Midbrain (tissue), 1 donor: ENCODE results near the gene CGNL1.

Experiments
- DNase-seq: peaks from one replicate; lab custom pipeline; 2025; lab: John Stamatoyannopoulos, UW

The CGNL1 gene

DNA sequence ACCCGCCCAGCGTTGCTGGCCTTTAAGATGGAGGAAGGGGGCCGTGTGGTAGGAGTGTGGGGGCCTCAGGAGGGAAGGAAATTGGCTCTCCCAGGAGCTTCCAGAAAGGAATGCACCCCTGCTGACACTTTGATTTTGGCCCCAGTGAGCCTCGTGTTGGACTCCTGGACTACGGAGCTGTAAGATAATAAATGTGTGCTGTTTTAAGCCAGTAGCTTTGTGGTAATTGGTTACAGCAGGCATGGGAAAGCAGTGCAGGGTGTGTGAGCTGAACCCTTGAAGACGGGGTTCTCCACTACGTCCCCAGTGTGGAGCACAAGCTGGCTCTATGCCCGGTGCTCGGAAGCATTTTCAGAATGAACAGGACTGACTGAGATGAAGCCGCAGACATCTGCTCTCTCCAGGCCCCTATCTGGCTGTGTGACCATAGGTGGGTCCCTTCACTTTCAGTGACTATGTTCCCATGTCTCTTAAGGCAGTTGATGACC is 22.9 kb upstream of the CGNL1 start:
- no peak for DNase-seq

DNA sequence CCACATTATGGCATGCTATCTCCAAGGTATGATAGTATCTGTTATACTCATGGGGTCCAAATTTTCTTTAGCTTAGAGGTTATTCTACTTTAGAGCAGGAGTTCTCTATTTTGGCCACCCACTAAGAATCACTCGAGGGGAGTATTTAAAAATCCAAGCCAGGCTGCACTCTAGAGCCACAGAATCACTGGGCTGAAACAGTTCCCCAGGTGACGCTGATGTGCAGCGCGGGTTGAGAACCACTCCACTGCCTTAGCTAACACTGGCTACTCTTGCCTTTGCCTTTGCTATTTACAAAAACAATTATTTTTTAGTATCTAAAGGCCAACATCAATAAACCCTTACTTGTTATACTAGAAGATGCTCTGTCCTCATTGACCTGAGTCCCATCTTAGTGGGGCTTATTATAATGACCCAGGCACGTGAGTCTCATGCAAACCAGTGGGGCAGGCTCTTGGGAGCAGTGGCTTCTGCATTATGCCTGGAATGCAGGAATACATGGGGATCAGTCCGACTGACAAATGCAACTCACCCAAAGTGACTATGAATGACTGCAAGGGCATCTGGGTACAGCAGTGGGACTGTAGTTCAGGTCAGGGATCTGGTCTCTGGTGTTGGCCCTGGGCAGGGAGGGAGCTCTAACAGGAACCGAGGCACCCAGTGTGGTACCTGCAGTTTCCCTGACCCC is 21.7 kb upstream of the CGNL1 start:
- no peak for DNase-seq

DNA sequence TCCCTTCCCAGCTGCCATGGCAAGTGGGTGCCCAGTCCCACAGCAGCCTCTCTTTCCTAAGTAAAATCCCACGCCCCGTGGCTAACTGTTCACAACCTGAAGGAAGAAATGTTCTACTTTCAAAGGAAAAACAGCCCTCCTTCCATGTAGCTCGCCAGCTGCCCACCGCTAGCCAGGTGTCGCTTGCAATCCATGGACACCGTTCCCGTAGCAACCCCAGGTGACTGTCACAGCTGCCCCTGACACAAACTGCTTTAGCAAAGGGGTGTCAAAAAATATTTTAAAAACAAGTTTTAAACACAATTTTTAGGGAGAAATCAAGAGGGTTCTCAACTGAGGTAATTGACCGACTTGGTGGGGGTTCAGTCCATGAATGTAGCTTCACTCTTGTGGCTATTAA is 21.0 kb upstream of the CGNL1 start:
- no peak for DNase-seq

DNA sequence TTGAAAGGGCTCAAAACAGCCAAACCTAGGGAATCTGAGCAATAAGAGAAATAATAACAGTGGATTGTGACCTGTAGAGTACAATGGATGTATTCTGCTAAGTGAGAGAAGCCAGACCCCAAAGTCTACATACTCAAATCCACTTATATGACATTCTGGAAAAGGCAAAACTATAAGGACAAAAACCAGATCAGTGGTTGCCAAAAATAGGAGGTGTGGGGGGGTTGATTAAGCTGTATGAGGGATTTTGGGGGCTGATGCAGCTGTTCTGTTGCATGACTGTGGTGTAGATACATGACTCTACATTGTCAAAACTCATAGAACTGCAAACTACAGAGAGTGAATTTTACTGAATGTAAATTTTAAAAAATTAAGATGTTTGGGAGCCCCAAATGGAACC is 20.1 kb upstream of the CGNL1 start:
- DNase-seq, result no peak

DNA sequence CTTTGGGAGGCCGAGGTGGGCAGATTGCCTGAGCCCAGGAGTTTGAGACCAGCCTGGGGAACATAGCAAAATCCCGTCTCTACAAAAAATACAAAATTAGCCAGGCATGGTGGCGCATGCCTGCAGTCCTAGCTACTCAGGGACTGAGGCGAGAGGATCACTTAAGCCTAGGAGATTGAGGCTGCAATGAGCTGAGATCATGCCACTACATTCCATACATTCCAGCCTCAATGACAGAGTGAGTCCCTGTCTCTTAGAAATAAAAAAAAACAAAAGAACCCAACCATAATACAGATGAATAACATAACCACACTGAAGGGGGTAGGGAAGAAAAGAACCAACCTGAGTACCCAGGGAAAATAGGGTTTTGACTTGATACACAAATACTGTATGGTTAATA is 19.7 kb upstream of the CGNL1 start:
- no peak for DNase-seq

DNA sequence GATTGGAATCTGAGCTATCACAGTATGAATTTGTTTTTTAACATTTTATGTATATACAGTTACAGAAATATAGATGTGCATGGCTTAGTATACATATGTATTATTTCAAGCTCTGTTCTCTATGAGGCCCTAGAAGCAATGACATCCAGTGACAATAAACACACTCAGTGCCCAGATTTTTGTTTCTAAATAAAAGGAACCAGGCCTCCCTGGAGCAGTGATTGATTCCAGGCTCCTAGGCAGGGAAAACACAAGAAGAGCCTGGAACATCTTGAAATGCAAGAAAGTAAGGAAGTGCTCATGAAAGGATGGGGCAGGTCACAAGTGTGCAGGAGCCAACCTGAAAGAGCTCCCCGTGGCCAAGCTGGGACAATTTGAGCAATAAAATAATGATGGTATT is 18.5 kb upstream of the CGNL1 start:
- no peak for DNase-seq

DNA sequence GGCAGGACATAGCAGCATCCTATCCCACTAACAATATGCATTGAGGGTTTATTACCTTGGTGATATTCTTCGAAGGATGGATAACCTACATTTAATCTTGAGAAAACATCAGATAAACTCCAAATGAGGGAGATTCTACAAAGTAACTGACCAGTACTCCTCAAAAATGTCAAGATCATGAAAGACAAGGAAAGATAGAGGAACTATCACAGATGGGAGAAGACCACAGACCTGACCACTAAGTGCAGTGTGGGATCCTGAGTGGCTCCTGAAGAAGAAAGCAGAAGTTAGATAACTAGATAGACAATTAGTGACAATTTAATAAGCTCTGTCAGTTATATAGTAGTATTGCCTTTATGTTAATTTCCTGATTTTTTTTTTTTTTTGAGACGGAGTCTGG is 17.7 kb upstream of the CGNL1 start:
- DNase-seq, result no peak

DNA sequence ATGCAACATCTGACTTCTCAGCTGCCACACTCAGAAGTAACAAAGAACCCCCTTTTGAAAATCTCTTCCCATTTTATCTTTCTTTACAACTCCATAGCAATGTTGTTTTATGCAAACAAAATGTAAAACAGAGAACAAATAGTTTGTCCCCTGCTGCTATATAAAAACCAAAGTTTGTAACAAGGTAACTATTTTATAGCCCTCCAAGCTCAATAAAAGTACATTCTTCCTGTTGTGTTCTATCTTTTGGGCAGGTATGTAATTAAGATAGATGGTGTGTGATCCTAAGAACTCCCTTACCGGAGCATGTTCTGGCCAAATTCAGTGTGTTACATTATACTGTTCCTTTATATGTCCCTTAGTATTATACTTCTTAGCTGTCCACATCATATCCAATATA is 12.6 kb upstream of the CGNL1 start:
- DNase-seq, result no peak

DNA sequence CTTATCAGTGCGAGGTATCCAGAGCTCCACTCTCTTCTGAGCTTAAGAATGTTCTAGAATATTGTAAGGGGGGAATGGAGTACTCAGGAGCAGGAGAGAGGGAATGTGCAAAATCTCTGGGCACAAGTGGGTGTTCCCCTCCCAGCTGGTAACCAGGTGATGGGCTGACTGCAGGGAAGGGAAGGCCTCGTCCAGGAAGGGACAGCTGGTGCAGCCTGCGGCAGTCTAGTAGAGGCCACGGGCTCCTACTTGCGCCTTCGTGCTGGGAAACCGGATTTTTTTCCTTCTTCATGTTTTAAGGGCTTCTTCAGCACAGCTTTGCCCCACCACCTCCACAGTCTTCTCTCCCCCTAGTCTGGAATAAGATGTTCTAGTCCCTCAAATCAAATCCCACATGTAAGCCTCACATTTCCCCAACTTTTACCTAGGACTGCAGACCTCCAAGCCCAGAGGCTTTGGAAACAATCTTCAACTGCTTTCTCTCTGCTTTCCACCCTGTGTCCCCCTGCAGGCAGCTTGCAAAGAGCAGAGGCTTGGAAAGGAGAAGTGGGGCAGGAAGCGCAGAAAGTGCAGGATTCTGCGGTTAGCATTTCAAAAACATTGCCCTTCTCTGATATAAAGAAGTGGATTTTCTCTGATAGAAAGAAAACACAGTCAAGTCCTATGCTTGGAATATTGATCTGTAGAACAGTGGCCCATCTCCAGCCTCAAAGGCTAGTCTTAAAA is 11.9 kb upstream of the CGNL1 start:
- DNase-seq, result peak; percentile 36

DNA sequence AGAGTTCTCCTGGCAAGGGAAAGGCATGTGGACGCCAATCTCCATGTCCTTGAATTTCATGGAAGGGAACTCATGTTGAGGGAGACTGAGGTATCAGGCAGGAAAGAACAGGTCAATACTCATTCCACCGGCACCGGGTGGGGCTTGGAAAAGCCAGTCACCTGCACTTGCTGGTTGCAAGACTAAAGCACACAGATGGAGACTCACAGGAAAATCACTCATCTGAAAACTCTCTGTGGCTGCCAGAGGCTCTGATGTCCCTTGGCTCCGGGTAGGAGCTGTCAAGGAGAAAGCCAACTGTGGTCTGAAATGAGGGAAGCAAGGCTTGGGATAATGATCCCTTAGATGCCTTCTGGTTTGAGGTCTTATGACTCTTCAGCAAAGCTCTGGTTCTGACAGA is 8.7 kb upstream of the CGNL1 start:
- DNase-seq, result no peak

DNA sequence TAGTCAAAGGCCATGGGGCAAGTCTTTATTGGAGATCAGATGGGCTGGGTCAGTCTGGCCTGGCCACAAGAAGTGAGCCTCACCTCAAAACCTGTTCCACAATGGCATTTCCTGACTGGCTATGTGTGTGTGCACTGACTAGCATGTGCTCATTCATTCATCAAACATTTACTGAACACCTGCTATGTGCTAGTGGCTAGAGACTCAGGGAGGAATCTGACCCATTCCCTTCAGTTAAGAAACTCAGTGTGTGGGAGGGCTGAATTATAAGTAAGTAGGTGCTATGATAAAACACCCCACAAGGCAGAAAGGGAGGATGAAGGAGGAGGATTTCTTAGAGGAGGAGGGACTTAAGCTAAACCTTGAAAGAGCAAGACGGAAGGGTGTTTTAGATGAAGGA is 5.4 kb upstream of the CGNL1 start:
- no peak for DNase-seq

DNA sequence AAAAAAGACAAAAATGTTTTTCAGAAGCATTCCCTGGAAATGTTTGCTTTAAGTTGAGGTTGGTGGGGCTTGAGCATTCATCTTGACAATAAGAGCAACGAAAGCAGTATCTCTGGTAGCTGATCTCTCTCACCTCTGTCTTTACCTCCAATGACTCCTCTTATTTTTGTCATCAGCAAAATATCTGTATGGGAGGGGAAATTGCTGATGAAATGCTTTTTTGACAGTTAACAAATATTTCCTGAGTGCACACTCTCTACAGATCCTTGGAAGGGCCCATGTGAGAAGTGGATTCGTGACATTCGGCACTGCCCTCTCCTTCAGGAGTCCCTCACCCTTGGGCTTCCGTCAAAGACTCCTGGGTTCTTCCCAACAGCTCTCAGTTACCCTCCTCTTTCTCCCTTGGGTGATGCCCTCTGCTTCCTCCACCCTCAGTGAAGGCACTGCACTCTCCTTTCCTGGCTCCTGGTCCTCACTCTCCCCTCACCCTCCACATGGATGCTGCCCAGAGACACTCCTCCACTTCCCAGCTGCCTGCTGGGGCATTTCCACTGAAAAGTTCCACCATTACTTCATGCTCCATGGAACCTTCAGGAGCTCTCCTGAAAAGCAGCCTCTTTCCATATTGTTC is 2.9 kb upstream of the CGNL1 start:
- DNase-seq, result no peak

DNA sequence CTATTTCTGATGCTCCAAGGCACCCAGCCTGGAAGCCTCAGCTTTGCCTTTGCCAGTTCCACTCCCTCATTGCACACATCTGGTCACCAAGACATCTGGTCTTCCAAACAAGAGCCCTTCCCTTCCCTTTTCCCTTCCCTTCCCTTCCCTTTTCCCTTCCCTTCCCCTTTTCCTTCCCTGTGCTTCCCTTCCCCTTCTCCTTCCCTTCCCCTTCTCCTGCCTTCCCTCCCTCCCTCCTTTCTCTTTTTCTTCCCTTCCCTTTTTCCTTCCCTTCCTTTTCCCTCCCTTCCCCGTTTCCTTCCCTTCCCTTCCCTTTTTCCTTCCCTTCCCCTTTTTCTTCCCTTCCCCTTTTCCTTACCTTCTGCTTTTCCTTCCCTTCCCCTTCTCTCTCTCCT is 2.4 kb upstream of the CGNL1 start:
- DNase-seq, result no peak

DNA sequence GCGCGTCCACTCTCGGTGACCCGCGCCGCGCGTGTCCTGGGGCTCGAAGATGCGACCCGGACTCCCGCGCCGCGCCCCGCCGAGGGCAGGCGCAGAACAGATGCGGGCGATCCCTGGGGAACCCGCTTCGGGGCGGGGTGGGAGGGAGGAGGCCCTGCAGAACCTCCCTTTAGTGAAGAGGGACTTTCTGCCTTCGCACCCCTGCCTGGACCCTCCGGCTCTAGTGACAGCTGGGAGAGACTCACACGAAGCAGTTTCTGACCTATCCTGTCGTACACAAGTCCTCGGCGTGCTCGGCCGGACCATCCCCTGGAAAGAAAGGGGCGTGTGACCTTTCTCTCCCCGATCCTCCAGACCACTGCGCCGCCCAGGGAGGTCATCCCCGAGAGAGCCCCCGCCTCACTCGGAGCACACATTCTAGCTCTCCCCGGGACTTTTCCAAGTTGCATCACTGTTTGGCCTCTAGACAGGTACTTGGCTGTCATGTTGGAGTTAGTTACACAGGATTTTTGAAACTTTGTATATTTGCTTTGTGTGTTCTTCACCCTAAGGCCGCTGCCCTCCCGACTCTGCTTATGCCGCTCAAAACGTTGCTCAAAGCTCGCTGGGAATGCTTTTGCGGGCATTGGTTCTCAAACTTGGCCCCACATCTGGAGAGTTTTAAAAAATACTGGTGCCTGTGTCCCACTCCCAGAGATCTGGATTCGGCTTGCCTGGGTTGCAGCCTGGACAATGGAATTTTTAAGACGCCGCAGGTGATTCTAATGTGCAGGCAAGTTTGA is 582 bp downstream of the CGNL1 start:
- DNase-seq, result peak; percentile 9

DNA sequence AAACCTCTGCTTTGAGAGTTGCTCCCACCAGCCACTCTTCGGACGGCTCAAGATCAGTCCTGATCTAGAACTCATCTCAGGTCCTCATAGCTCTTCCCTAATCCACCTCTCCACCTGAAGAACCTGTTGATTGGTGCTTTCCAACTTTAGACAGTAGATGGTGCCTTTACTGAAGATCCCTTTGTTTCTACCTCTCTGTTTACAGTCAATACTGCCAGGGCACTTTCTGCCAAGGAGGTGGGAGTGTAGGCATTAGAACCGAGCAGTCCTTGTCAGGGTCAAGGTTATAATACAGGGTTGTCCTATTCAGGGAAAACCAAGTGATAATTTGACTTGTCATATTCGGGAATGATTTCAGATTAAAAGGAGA is 1.2 kb downstream of the CGNL1 start:
- no peak for DNase-seq

DNA sequence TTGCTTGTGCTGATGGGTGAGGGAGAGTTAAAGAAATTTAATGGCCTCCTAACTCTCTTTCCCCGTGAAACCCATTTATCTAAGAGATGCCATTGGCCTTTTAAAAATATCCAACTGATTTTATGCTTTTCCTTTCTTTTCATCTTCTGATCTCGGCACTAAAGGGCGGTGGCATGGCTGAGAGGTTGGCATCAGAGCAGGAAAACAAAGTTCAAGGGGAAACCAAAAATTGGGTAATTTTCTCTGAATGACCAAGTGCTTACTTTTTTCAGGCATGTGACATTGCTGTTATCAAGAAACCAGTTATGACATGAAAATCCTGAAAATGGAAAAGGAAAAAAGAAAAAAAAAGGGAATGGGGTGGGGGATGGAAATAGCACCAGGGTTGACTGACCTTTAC is 3.2 kb downstream of the CGNL1 start:
- DNase-seq, result no peak

DNA sequence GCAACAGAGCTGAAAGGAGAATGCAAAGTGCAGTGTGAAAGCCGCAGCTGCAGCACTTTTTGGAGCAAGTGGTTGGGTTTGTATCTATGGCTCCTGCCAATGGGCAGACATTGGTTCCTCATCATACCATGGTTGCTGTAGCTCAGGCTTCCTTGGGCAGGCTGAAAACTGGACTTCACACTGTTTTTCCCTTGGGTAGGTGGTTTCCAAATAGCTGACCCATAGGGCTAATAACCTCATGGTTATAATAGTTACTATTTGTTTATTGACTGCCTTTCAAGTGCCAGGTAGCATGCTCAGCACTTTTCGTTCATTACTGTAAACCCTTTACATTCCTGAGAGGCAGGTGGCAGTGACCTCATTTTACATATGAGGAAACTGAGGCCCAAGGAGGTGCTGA is 4.5 kb downstream of the CGNL1 start:
- DNase-seq, result no peak

DNA sequence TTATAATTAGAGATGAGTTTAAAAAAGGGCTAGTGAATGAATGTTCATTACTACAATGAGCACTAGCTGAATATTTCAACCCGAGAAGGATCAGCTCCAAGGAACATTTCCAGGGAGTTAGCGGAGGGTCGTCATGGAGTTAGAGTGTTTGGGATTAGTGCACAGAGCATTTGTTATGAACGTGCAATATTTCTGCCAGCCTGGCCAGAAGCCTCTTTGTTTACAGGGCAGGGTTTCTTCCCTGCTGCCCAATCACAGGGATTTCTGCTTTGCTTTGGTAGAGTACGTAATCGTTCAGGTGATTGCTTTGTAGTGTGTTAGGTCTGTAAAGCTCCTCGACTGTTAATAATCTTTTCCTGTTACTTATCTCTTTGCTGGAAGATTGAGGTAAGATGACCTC is 5.9 kb downstream of the CGNL1 start:
- peak; percentile 7 for DNase-seq

DNA sequence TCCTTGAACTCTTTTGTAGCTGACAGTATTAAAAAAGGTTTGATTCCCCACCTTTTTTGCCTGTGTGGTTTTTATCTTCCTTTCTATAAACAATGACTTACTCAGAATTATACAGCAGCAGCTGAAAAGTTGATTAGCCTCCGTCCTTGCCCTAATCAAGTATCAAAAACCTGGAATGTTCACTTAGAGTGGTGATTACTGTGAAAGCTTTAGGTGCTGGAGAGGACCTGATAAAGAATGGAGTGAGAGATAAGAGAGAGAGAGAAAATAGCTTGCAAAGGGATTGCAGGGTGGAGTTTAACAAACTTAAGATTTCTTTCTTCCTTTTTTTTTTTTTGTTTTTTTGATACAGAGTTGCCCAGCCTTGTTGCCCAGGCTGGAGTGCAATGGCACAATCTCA is 6.7 kb downstream of the CGNL1 start:
- DNase-seq, result no peak

DNA sequence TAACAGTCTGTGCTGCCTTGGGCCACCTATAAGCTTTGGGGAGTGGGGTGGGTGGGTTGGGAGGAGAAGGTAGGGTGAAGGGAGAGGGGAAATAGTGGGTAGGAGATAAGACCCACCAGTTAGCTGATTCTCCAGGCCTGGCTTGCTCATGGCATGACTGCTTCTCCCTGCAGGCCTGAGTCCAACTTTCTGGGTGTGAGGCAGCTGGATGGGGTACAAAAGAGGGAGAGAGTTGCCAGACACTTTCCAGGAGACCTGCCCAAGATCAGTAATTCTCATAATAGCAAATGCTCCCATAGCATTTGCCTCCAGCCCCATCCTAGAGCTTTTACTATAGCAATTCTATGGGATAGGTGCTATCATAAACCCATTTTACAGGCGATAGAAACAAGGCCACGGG is 7.7 kb downstream of the CGNL1 start:
- peak; percentile 9 for DNase-seq

DNA sequence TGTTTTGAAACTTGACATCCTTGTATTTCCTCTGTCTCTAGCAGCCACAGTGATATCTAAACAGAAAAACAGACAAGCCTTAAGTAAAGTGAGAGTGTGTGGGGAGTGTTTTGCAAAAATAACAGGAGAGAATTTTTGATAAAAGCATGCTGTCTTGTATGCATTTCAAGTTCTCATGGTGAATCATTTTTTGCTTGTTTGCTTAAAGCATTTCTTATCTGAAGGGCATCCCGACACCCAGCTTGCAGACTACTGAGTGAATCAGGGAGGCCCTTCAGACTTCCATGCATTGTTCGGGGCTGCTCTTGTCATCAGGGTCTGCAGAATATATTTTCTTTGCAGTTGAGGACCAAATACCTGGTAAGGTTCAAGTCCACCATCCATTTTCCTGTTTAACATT is 8.5 kb downstream of the CGNL1 start:
- no peak for DNase-seq

DNA sequence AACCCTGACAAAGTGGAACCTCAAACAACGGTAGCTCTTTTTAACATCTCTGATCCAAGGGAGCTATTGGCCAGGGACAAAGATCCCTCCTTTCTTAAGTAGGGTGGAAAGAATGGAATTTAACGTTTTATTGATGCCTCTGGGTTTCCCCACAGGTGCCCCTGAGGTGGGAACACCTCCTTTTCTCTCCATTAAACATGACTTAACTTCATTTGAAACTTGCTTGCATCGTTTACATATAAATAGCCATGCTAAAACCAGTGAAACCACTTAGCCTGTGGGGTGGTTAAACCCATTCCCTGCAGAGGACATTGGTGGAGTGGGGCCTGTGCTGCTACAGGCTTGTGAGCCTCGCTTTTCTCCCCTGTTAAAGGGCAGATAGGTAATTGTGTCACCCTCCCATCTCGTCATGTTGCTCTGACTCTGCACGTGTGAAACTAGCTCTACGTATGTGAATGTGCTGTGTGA is 9.7 kb downstream of the CGNL1 start:
- no peak for DNase-seq

DNA sequence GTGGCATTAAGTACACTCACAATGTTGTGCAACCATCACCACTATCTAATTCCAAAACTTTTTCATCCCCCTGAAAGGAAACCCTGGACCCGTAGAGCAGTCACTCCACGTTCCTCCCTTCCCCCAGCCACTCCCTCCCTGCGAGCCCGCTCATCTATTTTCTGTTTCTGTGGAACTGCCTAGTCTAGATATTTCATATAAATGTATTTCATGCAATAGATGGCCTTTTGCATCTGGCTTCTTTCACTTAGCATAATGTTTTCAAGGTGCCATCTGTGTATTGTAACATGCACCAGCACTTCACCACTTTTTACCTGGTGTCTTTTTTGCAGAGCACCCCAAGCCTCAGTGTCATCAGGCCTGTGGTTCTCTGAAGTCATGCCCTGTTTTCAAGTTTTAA is 10.7 kb downstream of the CGNL1 start:
- no peak for DNase-seq
